Tibial nerve (tissue), 3 donors: ENCODE data around the gene ASB5.

Experiments used
- POLR2A ChIP-seq, 2 donors: fragments of 450-650 bp; IDR thresholded peaks; one replicate each; pipeline ENCODE4 v1.6.1; 2017; ENCODE audit warnings: antibody characterized with exemption in 2 of 2, mild to moderate bottlenecking in 2 of 2, moderate library complexity in 2 of 2
- TF ChIP-seq, protein P1 (sequence below), 5 experiments: fragments of 200-600 bp in 3 of 5; fragments of 450-650 bp in 2 of 5; sonication (generic) in 3 of 5; IDR thresholded peaks; one replicate each; pipeline ENCODE4 v1.5.1; 2016 to 2019; ENCODE audit warnings: antibody characterized with exemption in 5 of 5, mild to moderate bottlenecking in 3 of 5, moderate library complexity in 2 of 5

DNA sequence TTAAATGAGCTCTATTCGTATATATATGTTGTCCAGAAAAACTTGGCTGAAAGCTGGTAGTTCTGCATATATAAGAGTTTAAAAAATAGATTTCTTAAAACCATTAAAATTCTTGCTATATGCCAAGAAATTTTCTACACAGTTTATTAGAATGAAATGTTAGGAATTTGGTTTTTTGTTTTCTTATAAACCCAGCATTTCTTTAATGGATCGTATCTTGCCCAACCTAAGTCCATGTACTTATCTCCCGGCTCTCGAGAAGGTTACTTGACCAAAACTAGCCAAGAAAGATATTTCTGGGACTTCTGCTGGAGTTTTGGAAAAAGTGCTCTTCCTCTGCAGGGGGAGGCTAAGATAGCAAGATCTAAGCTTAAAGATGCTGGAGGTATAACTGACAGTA lies 4.7 kb upstream of the ASB5 start:
- TF ChIP-seq, protein P1, sequence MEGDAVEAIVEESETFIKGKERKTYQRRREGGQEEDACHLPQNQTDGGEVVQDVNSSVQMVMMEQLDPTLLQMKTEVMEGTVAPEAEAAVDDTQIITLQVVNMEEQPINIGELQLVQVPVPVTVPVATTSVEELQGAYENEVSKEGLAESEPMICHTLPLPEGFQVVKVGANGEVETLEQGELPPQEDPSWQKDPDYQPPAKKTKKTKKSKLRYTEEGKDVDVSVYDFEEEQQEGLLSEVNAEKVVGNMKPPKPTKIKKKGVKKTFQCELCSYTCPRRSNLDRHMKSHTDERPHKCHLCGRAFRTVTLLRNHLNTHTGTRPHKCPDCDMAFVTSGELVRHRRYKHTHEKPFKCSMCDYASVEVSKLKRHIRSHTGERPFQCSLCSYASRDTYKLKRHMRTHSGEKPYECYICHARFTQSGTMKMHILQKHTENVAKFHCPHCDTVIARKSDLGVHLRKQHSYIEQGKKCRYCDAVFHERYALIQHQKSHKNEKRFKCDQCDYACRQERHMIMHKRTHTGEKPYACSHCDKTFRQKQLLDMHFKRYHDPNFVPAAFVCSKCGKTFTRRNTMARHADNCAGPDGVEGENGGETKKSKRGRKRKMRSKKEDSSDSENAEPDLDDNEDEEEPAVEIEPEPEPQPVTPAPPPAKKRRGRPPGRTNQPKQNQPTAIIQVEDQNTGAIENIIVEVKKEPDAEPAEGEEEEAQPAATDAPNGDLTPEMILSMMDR (IDR thresholded peaks at IDR 0.05), result no peak
- no peak for TF ChIP-seq POLR2A (IDR thresholded peaks at IDR 0.05)
